HCT116 (cell line): Measurements from ENCODE around the gene EMX1.

Experiments used
- CBX3 ChIP-seq: IDR thresholded peaks from 2 replicates; pipeline ENCODE4 v1.6.1; 2012; ENCODE audit warnings: low read depth
- CEBPB ChIP-seq: IDR thresholded peaks from 2 replicates; pipeline ENCODE4 v1.6.1; 2012; ENCODE audit warnings: low read depth
- CTCF ChIP-seq, 3 experiments: fragments of 200-600 bp in 1 of 3; sonication (generic) in 1 of 3; IDR thresholded peaks in 2 of 3; conservative IDR thresholded peaks in 1 of 3; 2 replicates each; pipeline ENCODE4 v1.5.1; 2012 to 2017; ENCODE audit warnings: low read depth in 2 of 3, low read length in 2 of 3, antibody characterized with exemption in 1 of 3, borderline replicate concordance in 1 of 3, control low read depth in 1 of 3, mild to moderate bottlenecking in 1 of 3, mixed read lengths in 1 of 3, mixed run types in 1 of 3, moderate library complexity in 1 of 3; ENCODE audit not compliant: insufficient read depth in 1 of 3
- EZH2 ChIP-seq: fragments of 200-600 bp; sonication (generic); IDR thresholded peaks from 2 replicates; pipeline ENCODE4 v1.6.1; 2017; ENCODE audit warnings: antibody characterized with exemption, mixed run types
- EZH2phosphoT487 ChIP-seq: fragments of 200-600 bp; IDR thresholded peaks from 2 replicates; pipeline ENCODE4 v1.6.1; 2018; ENCODE audit warnings: antibody characterized with exemption, borderline replicate concordance
- POLR2A ChIP-seq: IDR thresholded peaks from 2 replicates; pipeline ENCODE4 v1.7.0; 2011; ENCODE audit warnings: borderline replicate concordance; ENCODE audit not compliant: insufficient read depth, insufficient read length; ENCODE audit errors: extremely low read depth
- POLR2AphosphoS5 ChIP-seq: IDR thresholded peaks from 2 replicates; pipeline ENCODE4 v1.6.1; 2011; ENCODE audit warnings: mild to moderate bottlenecking, low read depth, low read length, moderate library complexity
- RAD21 ChIP-seq: IDR thresholded peaks from 2 replicates; pipeline ENCODE4 v1.6.1; 2012; ENCODE audit warnings: low read depth, mild to moderate bottlenecking
- SP1 ChIP-seq: IDR thresholded peaks from 2 replicates; pipeline ENCODE4 v1.6.1; 2012; ENCODE audit warnings: low read depth
- ZNF274 ChIP-seq: fragments of 200-500 bp; sonication (Bioruptor generic); IDR thresholded peaks from 2 replicates; pipeline ENCODE4 v1.6.1; 2014; ENCODE audit warnings: mild to moderate bottlenecking, low read depth, low read length, inconsistent platforms
- TF ChIP-seq, protein P1 (sequence below): IDR thresholded peaks from 2 replicates; pipeline ENCODE4 v1.6.1; 2012

DNA sequence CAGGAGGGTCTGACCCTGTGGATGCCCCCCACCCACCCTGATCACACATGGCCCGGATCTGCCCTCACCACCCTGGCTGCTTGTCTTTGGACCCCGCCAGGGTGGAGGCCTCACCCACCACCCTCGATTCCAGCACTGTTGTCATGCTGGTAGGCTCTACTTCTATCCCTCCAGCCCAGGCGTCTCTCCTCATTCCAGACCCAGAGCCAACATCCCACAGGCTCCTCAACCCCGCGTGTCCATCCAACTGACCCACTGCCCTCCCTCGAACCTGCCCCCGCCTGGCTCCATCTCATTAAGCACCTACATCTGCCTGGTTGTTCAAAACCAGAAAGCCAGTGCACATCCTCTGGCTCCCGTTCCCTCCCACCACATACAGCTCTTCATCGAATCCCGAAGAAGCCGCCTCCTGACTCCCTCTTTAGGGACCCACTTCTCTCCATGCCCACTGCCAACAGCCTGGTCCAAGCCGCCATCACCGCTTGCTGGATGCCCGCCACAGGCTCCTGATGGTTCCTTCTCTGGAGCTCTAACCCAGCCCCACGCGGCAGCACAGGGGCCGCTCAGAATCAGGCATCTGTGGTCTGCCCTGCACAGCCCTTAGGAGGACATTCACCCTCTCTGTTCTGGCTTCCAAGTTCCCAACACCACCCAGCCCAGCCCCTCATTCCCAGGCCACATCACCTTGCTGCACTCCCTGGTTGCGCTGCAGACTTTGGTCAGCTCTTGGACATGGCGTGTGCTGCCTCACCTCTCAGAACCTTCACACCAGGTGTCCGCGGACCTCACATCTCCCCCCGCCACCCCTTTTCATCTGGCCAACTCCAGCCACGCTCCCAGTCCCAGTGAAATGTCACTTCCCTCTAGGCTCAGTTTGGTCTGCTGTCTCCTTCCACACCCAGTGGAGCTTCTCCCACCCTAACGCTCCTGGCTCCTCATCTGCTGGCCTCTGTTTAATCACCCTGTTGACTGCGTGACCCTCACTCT is 43.0 kb downstream of the EMX1 start:
- TF ChIP-seq CTCF (IDR thresholded peaks at IDR 0.05 in 2 of 3, conservative IDR thresholded peaks at IDR 0.05 in 1 of 3; ENCODE audit: borderline replicate concordance in 1 of 3, insufficient read depth in 1 of 3, low read depth in 2 of 3, low read length in 2 of 3) = no peak
- TF ChIP-seq RAD21 = no peak
- no peak for TF ChIP-seq POLR2AphosphoS5
- TF ChIP-seq SP1 = no peak
- no peak for TF ChIP-seq ZNF274
- no peak for TF ChIP-seq CEBPB
- TF ChIP-seq POLR2A = no peak
- TF ChIP-seq EZH2 = no peak
- no peak for TF ChIP-seq CBX3
- TF ChIP-seq, protein P1, sequence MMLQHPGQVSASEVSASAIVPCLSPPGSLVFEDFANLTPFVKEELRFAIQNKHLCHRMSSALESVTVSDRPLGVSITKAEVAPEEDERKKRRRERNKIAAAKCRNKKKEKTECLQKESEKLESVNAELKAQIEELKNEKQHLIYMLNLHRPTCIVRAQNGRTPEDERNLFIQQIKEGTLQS = no peak
- TF ChIP-seq EZH2phosphoT487 = no peak
